Measurements from ENCODE around the gene RBM33.

Gene RBM33

DNA sequence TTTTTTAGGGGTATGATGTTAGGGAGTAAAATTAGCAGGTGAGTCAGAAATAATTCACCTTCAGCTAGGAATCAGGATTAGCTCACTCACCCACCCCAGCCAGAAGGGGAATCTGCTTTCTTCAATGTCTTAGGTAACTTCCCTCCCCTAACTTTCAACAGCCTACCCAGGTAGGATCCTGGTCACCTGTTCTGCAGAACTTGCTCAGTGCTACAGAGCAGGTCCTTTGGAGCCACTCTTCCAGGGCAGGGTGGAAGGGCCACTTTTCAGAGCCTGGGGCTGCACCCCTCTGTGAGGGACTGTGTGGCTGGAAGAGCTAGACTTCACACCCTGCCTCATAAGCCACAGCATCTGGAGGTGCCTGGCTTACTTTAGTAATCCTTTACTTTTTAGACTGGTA, 109.7 kb downstream of the RBM33 start:
- DNase-seq = no peak

GRCh38 chr7:155755026-155755425, 110.6 kb downstream of the RBM33 start:
- DNase-seq = no peak

DNA sequence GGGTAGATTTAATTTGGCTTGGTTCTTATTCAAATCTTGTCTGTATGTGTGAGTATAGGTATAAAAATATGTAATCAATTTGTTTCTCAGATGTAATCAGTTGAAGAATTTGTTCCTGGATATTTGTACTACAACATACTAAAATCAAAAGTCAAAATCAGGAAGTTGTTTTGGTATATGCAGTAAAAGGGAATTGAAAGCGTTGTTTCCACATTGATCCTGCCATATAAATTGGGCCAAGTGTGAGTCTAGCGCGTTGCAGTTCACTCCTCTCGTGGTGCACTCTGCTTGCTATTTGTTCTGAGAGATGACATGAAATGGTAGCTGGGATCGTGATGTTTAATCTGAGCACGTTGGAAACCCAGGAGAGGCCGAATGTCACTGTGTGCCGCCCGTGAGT, 111.9 kb downstream of the RBM33 start:
- no peak for DNase-seq

DNA sequence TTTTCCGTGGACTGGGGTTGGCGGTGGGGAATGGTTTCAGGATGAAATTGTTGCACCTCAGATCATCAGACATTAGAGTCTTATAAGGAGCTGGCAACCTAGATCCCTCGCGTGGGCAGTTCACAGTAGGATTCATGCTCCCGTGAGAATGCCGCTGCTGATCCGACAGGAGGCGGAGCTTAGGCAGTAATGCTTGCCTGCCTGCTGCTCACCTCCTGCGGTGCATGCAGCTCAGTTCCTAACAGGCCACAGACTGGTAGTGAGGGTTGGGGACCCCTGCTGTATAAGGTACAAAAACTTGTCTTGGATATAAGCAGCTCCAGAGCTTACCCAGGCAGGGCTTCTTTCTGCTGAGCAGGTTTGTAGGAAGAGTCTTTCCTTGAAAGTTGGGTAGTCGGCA, 113.9 kb downstream of the RBM33 start:
- no peak for DNase-seq

GRCh38 chr7:155759740-155760430, 115.4 kb downstream of the RBM33 start:
- DNase-seq = no peak

- DNase-seq = no peak
These were observed 116.7 kb downstream of the RBM33 start for GRCh38 chr7:155761162-155761561.

GRCh38 chr7:155762036-155762435, 117.6 kb downstream of the RBM33 start:
- DNase-seq = no peak

DNA sequence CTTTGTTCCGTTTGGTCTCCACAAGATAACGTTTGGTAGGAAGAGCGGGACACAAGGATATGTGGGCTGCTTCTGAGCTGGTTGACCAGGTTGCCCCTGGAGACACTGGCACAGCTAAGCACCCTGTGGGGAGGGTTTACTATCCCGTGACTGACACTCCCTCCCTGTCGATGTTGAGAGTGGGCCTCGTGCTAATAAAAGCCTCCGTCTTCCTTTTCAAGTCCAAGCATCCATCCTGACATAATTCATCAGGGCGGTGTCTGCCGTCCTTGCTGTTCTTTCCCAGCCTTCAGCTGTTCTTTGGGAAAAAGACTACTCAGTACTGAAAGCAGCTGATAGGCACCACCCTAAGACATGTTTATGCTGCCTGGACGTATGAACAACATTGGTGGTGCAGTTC, 118.2 kb downstream of the RBM33 start:
- DNase-seq = no peak

GRCh38 chr7:155763122-155763521, 118.7 kb downstream of the RBM33 start:
- no peak for DNase-seq

- peak; percentile 45 for DNase-seq
These were observed 119.4 kb downstream of the RBM33 start for GRCh38 chr7:155763691-155764437.

DNA sequence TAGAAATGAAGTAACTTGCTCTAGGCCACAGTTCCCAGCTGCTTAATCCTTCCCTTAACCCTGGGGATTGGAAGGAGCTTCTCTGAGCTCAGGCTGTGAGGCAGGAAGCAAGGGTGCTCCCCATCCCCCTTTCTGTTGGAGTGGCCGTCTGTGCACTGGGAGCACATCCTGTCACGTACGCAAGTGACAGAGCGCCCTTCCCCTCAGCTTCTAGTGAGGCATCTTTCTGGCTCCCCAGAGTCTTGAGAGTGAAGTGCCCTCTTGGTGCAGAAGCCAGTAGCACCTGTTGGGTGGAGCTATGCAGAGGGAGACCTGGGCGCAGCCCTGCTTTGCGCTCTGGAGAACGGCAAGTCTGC, 120.0 kb downstream of the RBM33 start:
- peak; percentile 19 for DNase-seq

- no peak for DNase-seq
These were observed 121.0 kb downstream of the RBM33 start for GRCh38 chr7:155765458-155765857.

DNA sequence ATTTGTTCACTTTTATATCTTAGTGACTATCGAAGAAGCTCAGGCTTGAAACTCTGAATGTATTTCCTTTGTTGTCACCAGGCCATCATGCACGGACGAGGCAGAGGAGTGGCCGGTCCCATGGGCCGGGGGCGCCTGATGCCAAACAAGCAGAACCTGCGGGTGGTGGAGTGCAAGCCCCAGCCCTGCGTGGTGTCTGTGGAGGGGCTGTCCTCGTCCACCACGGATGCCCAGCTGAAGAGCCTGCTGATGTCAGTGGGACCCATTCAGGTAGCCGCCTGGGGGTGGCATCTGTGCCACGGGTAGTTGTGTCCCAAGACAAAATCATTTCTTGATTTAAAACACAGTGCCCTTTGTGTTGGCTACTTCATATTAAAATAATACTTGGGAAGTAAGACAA, 121.9 kb downstream of the RBM33 start:
- DNase-seq = no peak

GRCh38 chr7:155766966-155767916, 122.8 kb downstream of the RBM33 start:
- DNase-seq = no peak

DNA sequence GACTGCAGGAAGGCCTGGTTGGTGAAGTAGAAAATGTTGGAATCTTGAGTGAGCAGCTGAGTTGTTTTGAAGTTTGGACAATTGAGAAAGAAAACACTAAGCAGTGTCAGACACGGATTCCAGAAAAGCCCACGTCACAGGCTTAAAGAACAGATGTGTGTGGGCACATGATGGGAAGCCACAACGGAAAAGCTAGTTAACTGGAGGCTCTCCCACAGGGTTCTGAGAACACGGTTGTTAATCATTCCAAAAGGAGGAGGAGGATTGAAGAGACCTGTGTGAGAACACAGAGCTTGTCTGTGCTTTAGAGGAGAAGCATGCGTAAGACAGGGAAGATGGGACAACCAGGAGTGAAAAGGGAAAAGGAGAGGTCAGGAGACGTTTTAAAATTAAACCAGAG, 125.2 kb downstream of the RBM33 start:
- DNase-seq = no peak

DNA sequence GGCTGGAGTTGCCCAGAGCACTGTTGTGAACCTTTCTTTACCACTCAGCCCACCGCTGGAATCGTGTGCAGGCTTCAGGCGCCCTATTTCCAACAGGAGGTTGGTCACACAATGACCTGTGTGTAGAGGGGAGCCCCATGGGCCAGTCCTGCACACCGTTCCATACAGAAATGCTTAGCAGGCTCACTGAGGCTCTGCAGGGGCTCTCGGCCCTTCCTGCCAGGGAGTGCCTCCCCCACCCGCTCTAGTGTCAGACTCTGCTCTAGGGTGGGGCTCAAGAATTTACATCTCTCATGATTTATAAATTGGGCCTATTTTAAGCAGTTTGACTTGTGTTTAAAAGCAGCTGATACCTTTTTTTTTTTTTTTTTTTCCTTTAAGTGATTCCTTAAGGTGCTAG, 125.8 kb downstream of the RBM33 start:
- DNase-seq = no peak

GRCh38 chr7:155773531-155773930, 129.1 kb downstream of the RBM33 start:
- no peak for DNase-seq

GRCh38 chr7:155774947-155775346, 130.5 kb downstream of the RBM33 start:
- DNase-seq = no peak

DNA sequence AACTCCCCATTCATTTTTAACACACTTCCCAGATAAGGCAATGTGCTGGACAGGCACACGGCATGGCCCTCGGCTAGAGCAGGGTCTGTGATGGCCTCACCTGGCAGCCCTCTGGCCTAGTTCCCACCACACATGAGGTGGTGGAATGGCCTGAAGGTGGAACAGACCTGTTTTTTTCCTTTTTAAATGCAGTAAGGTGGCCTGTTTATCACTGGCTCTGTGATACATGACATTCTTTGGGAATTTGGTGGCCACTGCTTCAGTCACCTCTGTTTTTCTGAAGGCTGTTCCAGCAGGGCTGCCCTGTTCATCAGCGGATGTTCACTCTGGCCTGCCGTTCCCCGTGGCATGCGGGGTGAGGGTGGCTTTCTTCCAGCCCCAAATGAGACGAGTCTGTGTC, 131.2 kb downstream of the RBM33 start:
- no peak for DNase-seq

DNA sequence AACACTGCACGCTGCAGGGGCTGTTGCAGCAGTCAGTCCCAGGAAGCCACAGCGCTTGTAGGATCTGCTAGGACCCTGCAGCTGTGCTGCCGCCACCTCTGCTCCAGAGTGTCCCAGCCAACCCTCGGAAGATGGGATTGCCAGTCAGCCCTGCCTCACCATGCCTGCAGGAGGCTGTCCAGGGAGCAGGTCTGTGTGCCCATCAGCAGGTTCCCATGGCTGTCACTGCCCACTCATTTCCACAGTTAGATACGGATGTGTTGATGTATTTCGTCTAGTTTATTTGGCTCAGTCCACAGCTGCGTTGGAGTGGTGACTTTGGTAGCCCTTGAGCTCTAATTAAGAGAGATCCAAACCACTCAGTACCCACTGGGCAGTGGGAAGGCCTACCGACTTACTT, 132.1 kb downstream of the RBM33 start:
- DNase-seq = no peak

DNA sequence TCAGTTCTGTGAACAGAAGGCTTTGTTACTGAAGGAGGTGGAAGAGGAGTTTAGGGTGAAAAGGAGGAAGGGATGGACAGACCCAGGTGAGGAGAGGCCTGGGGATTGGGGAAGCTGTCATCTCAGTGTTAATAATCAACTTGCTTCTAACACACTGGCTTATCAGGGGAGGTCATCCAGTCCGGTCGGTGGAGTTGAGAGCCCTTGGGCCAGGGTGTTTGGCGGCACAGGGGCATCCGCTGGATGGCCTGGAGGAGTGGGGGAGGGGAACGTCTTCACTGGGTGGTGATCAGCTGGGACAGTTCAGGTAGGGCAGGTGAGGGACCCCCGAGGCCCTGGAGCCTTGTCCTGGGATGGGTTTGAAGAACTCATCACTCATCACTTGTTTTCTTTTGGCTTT, 133.9 kb downstream of the RBM33 start:
- no peak for DNase-seq

DNA sequence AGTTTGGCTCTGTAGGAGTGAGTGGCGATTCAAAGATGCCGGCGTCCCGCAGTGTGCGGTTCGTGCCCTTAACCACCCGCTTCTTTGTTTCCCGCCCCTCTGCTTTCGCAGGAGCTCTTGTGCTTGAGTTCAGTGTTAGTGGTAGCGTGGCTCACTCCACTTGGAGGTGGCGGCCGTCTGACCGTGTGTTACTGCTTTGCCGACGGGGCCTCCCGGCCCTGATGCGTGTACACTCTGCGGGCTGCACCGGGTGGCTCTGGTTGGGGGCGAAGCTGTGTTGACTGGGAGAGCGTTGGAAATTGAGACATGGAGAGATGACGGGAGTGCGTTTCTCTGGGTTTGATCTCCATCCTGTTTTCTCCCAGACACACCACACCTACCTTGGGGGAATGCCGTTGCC, 136.4 kb downstream of the RBM33 start:
- DNase-seq = no peak

- no peak for DNase-seq
These were observed 137.0 kb downstream of the RBM33 start for GRCh38 chr7:155781433-155781832.

DNA sequence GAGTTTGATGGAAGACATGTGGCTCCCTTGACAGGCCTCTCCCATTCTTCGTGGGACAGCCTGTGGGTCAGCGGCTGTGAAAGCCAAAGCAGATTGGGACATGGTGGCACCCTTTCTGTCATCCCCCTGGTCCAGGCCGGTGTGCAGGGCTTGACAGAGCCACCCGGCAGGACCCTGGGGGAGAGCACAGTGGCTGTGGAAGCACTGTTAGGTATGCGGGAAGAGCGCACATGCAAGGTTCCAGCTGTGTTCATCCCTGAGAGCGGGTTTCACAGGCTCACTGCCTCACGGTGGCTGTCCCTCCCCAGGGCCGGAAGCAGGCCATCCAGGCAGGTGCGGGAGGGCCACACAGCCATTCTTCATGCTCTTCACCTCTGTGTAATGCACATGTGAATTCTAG, 138.0 kb downstream of the RBM33 start:
- DNase-seq = no peak

Data from CD4-positive, alpha-beta T cell treated with Interleukin-12 subunit alpha and Interleukin-12 subunit beta, for 1 hour (primary cell).